ENCODE measurements around the gene COL4A1.

DNA sequence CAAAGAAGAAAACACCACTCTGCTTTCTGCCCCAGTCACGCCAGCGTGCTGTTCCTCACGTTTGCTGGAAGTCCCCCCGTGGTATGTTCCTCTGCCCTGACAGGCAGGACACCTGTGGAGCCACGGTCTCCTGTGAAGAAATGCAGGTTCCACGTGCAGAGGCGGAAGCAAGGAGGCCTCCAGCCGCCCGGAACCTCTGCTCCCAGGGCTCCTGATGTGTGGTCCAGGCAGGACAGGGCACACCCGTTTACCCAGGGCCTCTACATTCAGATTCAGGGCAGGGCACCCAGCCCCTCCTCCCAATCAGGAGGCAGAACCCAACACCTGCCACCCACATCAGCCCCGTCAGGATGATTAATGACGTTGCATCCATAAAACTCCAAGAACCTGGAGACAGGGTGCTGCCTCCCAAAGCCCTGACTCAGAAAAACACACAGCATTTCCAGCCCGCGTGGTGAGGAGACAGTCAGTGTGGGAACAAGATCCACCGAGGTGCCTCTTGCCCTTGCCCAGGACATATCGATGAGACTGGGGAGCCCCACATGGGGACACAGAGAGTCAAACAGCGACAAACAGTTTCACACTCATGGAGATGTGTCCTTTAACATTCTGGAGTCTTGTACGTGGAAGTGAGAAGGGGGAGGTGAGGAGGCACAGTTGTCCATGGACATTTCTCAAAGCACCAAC, 76.2 kb downstream of the COL4A1 start:
- TF ChIP-seq, protein P1, sequence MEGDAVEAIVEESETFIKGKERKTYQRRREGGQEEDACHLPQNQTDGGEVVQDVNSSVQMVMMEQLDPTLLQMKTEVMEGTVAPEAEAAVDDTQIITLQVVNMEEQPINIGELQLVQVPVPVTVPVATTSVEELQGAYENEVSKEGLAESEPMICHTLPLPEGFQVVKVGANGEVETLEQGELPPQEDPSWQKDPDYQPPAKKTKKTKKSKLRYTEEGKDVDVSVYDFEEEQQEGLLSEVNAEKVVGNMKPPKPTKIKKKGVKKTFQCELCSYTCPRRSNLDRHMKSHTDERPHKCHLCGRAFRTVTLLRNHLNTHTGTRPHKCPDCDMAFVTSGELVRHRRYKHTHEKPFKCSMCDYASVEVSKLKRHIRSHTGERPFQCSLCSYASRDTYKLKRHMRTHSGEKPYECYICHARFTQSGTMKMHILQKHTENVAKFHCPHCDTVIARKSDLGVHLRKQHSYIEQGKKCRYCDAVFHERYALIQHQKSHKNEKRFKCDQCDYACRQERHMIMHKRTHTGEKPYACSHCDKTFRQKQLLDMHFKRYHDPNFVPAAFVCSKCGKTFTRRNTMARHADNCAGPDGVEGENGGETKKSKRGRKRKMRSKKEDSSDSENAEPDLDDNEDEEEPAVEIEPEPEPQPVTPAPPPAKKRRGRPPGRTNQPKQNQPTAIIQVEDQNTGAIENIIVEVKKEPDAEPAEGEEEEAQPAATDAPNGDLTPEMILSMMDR (IDR thresholded peaks at IDR 0.05), result no peak
- no peak for TF ChIP-seq POLR2A (IDR thresholded peaks at IDR 0.05)
